Left lobe of liver (tissue), 2 donors: ENCODE data around the gene TMEM240. TPM values are rescaled to one million over a fixed set of nuclear protein-coding genes. Genes with fewer than 3 reads are reported as not detected.
A peak's percentile ranks its signal among the peaks of the same experiment; 100 is the strongest.
"Not testable (repeated sequence)": the region's sequence is repeated elsewhere in the genome, so short reads cannot be mapped to it uniquely, and the experiment has no call there.

Source experiments
- ATAC-seq: fragments of 200-7000 bp; cut with Tn5 transposase; one replicate; pipeline ENCODE4 v1.9.1; 2020; ENCODE audit warnings: mild to moderate bottlenecking, moderate library complexity
- DNase-seq: peaks from one replicate; pipeline ENCODE4 v3.0.0-alpha.2; 2020; ENCODE audit warnings: low spot score
- total RNA-seq: library from RNA; stranded (reverse); gene quantifications from one replicate; pipeline ENCODE4 v1.2.1, GENCODE V29; 2021
- donor health status: DM: no; HTN: no; CAD: no; lungs with moderate emphysema.
- donor health status: DM: no; HTN: yes; CAD: no.

The TMEM240 gene
- total RNA-seq, 1 donor from 2014 or later, result 0.98 TPM

DNA sequence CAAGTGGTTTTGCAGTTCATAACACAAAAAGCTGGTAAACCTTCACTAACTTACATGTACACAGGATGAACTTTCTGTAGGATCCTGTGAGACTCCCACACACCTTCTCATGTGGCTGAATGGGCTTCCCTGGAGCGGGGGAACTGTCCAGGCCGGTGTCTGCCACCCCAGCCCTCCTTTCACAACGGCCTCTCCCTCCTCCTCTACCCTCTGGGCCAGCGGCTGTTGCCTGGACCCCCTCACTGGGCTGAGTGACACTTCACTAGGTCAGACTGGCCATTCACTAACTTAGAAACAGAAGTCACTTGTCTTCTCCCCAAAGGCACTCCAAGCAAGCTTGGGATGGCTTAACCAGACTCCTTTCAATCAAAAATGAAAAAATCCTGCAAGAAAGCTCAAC is 18.2 kb upstream of the TMEM240 start:
- no peak for ATAC-seq

DNA sequence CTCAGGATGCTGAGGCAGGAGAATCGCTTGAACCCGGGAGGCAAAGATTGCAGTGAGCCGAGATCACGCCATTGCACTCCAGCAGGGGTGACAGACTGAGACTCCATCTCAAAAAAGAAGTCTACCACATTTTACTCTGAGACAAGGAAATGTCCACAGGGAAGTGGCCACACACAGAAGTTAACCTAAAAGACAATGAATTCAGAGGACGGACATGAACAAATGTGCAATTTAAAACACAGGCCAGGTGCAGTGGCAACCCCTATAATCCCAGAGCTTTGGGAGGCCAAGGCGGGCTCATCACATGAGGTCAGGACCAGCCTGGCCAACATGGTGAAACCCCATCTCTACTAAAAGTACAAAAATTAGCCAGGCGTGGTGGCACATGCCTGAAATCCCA is 17.3 kb upstream of the TMEM240 start:
- not testable (repeated sequence) for DNase-seq, ATAC-seq

More for the DNA sequence above, 18.2 kb upstream of the TMEM240 start:
- DNase-seq, result no peak

DNA sequence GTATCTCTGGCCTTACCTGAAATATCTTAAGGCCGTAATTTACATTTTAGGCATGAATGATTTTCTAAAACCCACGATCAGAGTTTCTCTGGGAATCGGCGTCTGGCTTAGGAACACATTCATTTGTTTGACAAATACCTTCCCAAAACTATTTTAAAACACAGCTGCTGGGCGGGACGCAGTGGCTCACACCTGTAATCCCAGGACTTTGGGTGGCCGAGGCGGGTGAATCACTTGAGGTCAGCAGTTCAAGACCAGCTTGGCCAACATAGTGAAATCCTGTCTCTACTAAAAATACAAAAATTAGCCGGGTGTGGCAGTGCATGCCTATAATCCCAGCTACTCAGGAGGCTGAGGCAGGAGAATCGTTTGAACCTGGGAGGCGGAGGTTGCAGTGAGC is 16.5 kb upstream of the TMEM240 start:
- not testable (repeated sequence) for ATAC-seq, DNase-seq

DNA sequence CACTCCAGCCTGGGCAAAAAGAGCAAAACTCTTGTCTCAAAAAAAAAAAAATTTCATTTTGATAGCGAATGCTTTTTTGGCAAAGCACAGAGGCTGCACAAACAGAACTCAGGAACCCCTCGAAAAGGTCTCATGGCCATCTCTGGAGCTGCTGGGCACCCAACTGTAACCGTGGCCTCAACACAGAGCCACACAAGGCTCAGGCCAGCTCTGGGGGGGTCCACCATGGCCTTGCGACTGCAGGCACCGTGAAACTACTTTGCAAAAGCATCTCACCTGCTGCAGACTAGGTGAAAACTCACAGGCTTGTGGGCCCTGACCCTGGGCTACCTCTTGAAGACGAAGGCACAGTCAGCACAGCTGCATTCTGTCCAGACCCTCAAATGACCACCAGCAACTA is 16.1 kb upstream of the TMEM240 start:
- DNase-seq (no peak), ATAC-seq (no peak)

DNA sequence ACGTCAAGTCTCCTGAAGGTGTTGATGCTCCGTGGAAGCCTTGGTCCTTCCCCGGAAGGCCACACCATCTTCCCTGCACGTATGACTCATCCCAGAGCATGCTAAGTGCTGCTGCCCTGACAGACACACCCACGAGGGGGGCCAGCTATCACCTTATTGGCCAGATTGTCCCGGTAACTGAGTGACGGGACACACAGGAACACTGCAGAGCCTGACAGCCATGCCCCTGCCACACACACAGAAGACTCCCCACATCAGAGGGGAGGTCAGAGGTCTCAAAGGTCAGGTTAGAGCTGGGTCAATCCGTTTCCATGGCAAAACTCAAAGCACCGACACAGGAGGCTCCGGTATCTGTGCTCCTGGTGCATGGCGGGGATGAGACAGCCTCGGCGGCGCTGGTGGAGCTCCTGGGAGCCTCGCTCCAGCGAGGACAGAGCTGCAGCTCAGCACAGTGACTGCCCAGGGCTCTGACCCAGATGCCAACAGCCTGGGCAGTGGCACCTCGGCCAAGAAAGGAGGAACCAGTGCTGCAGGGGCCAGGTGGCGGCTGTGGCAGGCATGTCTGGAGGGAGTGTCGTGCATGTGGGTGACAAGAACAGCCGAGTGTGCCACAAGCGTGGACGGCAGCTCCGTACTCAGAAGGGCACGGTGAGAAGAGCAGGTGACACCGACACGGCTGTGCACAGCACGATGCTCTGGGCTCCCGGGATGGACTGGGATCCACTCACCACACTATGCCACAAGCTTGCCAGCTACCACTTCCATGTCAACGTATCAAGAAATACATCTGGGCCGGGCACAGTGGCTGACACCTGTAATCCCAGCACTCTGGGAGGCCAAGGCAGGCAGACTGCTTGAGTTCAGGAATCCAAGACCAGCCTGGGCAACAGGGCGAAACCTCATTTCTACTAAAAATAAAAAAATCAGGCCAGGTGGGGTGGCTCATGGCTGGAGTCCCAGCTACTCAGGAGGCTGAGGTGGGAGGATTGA is 14.8 kb upstream of the TMEM240 start:
- DNase-seq (peak; percentile 54), ATAC-seq (peak; percentile 70)

DNA sequence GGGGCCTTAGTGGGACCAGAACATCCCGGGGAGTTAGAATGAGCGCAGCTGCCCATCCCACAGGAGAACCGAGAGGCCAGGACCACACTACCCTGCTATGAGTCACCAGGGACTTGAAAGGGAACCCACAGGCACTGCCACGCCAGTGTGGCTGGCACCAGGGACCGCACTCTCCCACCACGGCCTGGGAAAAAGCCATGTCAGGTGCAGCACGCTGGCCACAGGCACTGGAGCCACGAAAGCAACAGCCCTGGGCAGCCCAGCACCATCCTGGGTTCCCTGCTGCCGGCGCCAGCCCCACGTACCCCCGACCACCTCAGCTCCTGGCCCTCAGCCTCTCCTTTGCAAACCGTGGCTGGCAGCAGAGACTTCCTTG is 14.1 kb upstream of the TMEM240 start:
- DNase-seq, result no peak
- ATAC-seq, result no peak

DNA sequence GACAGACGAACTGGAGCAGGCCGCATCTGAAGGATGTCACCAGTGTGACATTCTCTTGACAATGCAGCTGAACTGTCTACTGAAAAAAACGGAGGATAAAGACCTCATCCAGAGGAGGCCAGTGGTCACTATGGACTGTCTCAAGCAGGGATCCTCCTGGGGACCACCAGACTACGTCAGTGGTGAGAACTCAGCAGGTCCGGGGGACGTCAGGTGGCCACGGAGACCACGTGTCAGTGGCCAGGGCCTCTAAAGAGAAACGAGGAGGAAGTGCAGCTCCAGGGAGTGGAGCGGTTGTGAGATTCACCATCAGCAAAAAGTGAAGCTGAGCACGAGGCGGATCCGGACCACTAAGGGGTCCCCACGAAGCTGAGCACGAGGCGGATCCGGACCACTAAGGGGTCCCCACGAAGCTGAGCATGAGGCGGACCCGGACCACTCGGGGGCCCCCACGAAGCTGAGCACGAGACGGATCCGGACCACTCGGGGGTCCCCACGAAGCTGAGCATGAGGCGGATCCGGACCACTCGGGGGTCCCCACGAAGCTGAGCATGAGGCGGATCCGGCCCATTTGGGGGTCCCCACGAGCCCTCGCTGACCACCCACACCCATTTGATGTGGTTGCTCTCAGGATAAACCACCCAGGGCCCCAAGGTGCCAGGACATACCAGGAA is 13.5 kb upstream of the TMEM240 start:
- no peak for DNase-seq
- ATAC-seq, result no peak

DNA sequence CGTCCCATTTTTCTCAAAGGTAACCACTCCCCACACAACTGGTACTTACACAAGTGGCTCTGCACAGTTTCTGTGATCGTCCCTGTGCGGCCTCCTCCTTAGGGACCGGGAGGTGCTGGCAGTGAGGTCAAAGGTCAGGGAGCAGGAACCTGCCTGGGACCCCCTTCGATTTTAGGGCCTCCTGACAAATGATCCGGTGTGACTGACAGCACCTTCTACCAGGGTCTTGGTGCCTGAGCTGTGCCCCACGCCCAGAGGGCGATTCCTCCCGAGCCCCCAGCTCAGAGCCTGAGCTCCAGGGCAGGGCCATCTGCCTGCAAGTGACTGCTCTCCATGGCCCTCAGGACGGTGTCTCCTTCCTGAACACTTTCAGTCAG is 11.8 kb upstream of the TMEM240 start:
- ATAC-seq (no peak), DNase-seq (no peak)

DNA sequence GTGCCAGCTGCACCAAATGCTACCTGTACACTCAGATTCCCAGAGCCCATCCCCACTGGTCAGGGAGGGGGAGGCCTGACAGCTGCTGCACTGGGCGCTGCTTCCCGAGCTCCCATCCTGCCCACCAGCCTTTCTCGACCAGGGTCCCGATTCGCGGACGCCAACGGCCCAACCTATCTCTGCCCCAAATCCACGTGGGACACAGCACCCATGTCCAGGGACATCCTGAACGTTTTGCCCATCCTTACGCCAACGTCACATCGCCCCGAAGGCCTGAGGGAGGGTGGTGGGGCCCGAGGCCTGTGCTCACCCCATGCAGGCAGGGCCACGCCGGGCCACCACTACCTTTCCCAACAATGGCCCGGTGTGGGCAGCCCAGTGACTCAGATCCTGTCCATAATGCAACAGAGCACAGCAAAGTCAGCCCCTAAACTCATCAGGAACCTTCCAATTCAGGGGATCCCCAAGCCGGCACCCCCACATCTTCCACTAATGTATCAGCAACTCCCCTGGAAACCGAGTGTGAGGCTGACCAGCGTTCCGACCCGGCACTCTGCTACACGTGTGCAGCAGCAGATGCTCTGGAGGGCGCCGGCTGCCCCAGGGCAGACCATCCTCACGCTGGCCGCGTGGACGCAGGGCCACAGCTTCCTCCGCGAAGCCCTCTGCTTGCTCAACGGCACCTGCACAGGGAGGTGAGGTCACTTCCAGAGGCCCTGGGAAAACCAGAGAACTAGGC is 11.3 kb upstream of the TMEM240 start:
- ATAC-seq (no peak), DNase-seq (no peak)

DNA sequence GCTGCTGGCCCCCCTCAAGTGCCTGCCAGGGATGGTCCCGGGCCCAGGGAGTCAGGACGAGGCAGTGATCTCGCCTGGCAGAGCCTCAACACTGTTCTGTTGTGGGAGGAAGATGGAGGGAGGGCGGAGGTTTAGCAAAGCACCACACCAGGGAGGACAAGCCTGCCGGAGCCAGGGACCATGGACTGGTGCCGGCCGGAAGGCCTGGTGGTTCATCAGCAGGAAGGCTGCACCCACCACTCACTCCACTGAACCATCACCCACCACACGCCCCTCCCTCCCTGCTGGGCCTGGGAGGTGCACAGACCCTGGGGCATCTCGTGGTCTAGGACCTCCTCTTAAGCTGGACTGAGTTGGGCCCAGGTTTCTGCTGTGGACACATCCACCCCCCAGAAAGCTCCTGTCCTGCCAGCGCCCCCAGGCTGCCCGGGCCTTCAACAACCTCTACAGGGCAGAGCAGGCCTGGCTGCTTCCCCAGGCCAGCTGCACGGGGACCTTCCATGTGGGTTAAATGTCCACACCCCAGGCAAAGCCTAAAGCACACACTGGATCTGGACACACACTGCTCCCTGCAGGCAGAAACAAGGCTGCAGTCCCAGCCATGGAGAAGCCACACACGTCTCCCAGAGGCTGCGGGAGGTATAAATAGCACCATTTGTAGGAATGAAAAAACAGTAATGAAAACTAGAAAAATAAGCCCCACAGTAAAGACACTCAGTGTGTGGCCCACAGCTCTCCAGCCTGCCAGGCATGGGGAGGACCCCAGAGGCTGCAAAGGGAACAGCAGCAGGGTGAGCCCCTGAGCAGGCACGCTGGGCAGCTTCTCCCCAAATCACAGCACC is 10.4 kb upstream of the TMEM240 start:
- no peak for DNase-seq

DNA sequence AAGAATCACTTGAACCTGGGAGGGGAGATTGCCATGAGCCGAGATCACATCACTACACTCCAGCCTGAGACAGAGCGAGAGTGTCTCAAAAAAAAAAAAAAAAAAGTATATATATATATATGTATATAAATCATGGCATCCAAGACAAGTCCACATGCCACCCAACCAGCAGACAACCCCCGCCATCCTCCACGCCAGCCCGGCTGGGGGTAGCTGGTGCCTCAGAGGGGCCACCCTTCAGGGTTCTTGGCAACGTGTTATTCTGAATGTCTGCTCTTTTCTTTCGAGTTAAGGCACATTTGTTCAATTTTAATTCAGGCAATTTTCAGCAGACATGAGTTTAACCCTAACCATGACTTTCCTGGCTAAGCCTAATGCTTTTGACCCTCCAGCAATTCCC is 9.7 kb upstream of the TMEM240 start:
- DNase-seq, result no peak
- no peak for ATAC-seq

More for the DNA sequence above, 10.4 kb upstream of the TMEM240 start:
- peak; percentile 69 for ATAC-seq

DNA sequence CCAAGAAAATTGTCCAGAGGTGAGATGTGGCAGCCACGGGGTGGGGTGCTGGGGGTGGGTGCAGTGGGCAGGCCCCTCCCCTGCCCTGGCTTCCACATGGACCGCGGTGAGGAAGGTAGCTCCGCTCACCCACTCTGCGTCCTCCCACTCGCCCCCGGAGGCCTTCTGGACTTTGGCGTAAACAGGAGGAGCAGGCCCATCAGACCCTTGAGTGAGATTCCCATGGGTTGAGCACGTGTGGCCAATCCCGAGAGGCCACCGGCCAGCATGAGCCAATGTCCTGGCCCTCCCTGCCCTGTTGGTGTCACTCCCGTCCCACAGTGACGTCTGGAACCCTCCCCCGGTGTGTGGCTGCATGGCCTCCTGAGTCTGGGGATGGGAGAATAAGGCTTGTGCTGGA is 8.2 kb upstream of the TMEM240 start:
- DNase-seq (no peak), ATAC-seq (no peak)

DNA sequence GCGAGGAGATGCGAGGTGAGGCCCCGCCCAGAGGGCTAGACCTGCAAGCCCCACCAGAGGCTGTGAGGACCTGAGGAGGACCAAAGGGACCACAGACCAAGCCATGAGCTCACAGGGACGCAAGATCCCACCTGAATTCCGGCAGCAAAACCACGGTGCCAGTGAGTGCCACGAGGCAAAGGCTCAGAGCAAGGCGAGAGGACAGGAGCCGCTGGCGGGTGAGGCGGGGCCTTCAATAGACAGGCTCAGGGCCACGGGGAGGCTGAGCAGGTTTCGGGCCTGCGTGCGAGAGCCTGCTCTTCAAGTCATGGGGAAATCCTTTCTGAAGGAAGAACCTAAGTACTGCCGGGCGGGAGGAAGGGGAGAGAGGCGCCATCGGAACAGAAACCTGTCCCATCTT is 7.1 kb upstream of the TMEM240 start:
- DNase-seq (no peak), ATAC-seq (no peak)

DNA sequence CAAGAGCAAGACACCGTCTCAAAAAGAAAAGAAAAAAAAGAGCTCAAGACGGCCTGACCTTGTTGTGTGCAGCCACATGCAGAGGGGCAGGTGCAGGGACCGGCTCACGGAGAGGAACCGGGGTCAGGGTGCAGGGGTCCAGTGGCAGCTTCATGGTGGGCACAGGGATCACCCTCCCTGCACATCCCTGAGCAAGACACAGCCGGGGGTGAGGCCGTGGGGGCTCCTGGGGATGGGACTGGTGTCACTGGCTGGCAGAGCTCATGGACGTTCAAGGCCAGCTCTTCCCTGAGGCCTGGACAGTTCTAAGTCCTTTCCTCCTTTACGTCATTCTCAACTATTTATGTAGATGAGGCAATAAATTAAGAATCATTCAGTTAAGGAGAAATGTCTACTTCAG is 6.6 kb upstream of the TMEM240 start:
- no peak for DNase-seq
- ATAC-seq, result no peak

DNA sequence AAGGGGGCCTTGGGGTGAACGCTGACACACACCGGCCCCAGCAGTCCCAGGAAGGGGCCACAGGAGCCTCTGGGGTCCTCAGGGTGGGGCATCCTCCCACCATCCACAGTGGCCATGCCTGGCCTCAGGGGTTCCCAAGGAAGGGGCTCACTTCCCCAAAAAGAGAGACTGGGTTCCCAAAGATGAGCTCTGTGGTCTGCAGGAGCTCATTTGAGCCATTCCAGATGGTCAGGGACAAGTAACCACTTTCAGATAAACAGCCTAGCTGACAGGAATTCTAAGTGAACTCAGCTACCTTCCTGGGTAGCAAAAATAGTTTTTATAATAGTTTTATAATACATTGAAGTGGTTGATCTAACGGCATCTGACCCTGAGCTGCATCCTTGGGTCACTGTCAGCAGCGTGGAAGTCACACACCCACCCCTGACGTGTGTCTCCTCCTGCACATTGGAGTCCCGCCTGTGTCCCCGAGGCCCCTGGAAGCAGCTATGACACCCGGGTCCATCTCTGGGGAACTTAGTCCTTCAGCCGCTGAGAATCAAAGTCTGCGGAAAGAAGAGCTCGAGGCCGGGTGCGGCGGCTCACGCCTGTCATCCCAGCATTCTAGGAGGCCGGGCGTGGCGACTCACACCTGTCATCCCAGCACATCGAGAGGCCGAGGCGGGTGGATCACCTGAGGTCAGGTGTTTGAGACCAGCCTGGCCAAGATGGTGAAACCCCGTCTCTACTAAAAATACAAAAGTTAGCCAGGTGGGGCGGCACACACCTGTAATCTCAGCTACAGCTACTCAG is 5.7 kb upstream of the TMEM240 start:
- ATAC-seq (no peak), DNase-seq (no peak)

DNA sequence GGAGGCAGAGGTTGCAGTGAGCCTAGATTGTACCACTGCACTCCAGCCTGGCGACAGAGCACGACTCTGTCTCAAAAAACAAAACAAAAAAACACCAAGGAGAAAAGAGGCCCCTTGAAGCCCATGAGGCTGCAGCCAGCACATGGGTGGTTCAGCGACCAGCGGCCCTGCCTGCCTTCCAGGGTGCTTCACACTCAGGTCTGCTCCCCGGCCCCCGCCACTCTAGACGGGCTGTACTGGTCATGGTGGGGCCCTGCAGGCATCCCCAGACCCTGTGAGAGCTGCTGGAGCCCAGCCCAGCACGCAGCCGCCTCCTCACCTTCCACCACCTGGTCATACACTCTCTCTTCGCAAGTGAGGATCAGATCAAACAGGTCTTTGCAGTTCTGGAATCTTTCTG is 4.1 kb upstream of the TMEM240 start:
- no peak for DNase-seq
- ATAC-seq, result no peak

DNA sequence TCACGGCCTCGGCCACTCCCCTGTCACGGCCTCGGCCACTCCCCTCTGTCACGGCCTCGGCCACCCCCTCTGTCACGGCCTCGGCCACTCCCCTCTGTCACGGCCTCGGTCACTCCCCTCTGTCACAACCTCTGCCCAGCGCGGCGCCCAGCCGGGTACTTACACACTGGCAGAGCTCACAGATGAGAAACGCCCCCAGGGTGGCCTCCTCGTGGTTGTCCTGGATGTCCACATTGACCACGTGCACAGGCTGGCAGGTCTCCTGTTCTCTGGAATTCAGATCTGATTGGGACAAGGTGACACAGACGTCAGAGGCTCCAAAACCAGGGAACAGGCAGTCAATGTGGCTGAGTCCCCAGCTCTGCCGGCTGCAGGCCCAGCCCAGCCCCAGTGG is 3.3 kb upstream of the TMEM240 start:
- peak; percentile 82 for ATAC-seq

DNA sequence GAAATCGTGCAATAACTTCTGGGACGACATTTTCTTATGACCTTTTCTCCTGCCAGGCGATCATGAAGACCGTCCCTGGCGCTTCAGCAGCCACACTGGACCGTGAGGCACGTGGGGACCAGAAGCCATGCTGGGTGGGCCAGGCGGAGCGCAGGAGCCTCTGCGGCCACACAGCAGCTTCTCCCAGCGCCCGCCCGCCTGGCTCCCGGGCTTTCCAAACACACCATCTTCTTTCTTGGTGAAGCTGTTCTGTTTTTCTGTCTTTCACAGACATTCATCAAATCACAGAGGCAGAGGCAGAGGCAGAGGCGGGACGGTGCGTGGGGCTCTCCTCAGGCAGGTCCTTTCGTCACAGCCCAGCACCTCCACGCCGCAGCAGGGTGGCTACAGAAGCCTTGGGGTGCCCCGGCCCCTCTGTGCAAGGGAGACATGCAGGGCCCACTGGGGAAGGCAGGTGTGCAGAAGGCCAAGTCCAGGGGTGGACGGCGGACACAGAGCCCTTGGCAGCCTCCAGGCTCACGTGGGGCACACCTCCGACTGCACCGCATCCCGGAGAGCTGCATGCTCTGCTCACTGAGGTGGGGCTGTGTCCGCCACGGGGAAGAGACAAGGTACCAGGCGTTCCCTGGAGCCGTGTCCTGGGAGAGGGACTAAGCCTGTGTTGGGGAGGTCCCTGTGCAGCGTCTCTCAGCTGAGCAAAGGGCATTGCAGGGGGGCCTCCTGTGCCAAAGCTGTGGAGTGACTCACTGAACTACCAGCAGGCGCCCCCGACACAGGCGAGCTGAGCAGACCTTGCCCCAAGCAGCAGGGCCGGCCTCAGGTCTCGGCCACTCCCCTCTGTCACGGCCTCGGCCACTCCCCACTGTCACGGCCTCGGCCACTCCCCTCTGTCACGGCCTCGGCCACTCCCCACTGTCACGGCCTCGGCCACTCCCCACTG is 2.6 kb upstream of the TMEM240 start:
- ATAC-seq (peak; percentile 54), DNase-seq (peak; percentile 74)

More for the DNA sequence above, 3.3 kb upstream of the TMEM240 start:
- peak; percentile 96 for DNase-seq
